ENCODE results near the gene DIAPH3. TPM values are rescaled to one million over a fixed set of nuclear protein-coding genes. Genes with fewer than 3 reads are reported as not detected.

DIAPH3 gene
- total and polyA plus RNA-seq, 2 donors (not counting 1 experiment from before 2014, with no cell fraction given): 0.03 to 0.10 TPM

- Histone ChIP-seq H2AFZ (ENCODE audit: insufficient read depth, low read depth, low read length, poor library complexity, severe bottlenecking) (no peak overlapping the region), H3K9me3 (ENCODE audit: control extremely low read depth in 1 of 3, control insufficient read depth in 2 of 3, insufficient read depth in 1 of 3, low read length in 2 of 3) (peaks cover 0 to 5% (median 4%) of the 10 kb centered on the region in 3 donors), H3K4me1 (ENCODE audit: control insufficient read depth in 2 of 2, insufficient read depth in 2 of 2, low read length in 2 of 2) (no peaks in the 10 kb centered on the region), H4K20me1 (ENCODE audit: control insufficient read depth, insufficient read depth, low read length, poor library complexity, severe bottlenecking) (no peaks in the 10 kb centered on the region), H3K4me3 (ENCODE audit: control extremely low read depth in 1 of 5, extremely low read depth in 1 of 5, insufficient read depth in 1 of 5, low read depth in 2 of 5, low read length in 4 of 5) (no peak overlapping the region), H3K27me3 (replicated peaks in 1 of 4; ENCODE audit: control extremely low read depth in 1 of 4, control insufficient read depth in 3 of 4, insufficient read depth in 4 of 4, low read length in 3 of 4) (no peaks in the 10 kb centered on the region), H3K79me2 (ENCODE audit: control insufficient read depth, insufficient read depth, low read length) (no peaks in the 10 kb centered on the region), H3K27ac (ENCODE audit: low read length in 2 of 2) (no peak overlapping the region), H3K4me2 (replicated peaks; ENCODE audit: low read depth, low read length, poor library complexity, severe bottlenecking) (no peak overlapping the region), H3K9ac (ENCODE audit: low read length) (no peak overlapping the region), H3K36me3 (replicated peaks in 1 of 2; ENCODE audit: control extremely low read depth in 1 of 2, control insufficient read depth in 1 of 2, extremely low read depth in 1 of 2, insufficient read depth in 2 of 2, low read length in 1 of 2) (no peaks in the 10 kb centered on the region)
- no peaks in the 10 kb centered on the region for H3K27me3 Mint-ChIP-seq
- no peak overlapping the region for H3K27ac Mint-ChIP-seq
- H3K4me1 Mint-ChIP-seq: no peaks in the 10 kb centered on the region
- no CpG with 5 or more reads among the region's 1 CpG for WGBS (ENCODE audit: insufficient coverage)
- ATAC-seq (ENCODE audit: low read depth) (no peak), DNase-seq (no peak)
- H3K4me3 Mint-ChIP-seq: no peak overlapping the region
- intact Hi-C loops (cut with micrococcal nuclease): no loop called here
- POLR2A ChIA-PET: no interaction called here
- TF ChIP-seq CTCF (IDR thresholded peaks at IDR 0.05) (no peak), EZH2 (IDR thresholded peaks at IDR 0.05; ENCODE audit: borderline replicate concordance, insufficient read depth, low read depth, low read length, poor library complexity, severe bottlenecking) (no peak)
- peaks cover 10% of the 10 kb centered on the region for H3K9me3 Mint-ChIP-seq (ENCODE audit: insufficient read depth)
- CTCF ChIA-PET: no interaction called here
Observed at GRCh38 chr13:59924256-59924655, 239.5 kb downstream of the DIAPH3 start.

- Histone ChIP-seq H4K20me1 (ENCODE audit: control insufficient read depth, insufficient read depth, low read length, poor library complexity, severe bottlenecking) (no peaks in the 10 kb centered on the region), H3K36me3 (replicated peaks in 1 of 2; ENCODE audit: control extremely low read depth in 1 of 2, control insufficient read depth in 1 of 2, extremely low read depth in 1 of 2, insufficient read depth in 2 of 2, low read length in 1 of 2) (no peaks in the 10 kb centered on the region), H3K27ac (ENCODE audit: low read length in 2 of 2) (no peak overlapping the region), H3K4me2 (replicated peaks; ENCODE audit: low read depth, low read length, poor library complexity, severe bottlenecking) (no peak overlapping the region), H3K9me3 (ENCODE audit: control extremely low read depth in 1 of 3, control insufficient read depth in 2 of 3, insufficient read depth in 1 of 3, low read length in 2 of 3) (no peaks in the 10 kb centered on the region), H3K4me3 (ENCODE audit: control extremely low read depth in 1 of 5, extremely low read depth in 1 of 5, insufficient read depth in 1 of 5, low read depth in 2 of 5, low read length in 4 of 5) (no peak overlapping the region), H3K79me2 (ENCODE audit: control insufficient read depth, insufficient read depth, low read length) (no peaks in the 10 kb centered on the region), H2AFZ (ENCODE audit: insufficient read depth, low read depth, low read length, poor library complexity, severe bottlenecking) (no peak overlapping the region), H3K4me1 (ENCODE audit: control insufficient read depth in 2 of 2, insufficient read depth in 2 of 2, low read length in 2 of 2) (no peaks in the 10 kb centered on the region), H3K27me3 (replicated peaks in 1 of 4; ENCODE audit: control extremely low read depth in 1 of 4, control insufficient read depth in 3 of 4, insufficient read depth in 4 of 4, low read length in 3 of 4) (no peaks in the 10 kb centered on the region), H3K9ac (ENCODE audit: low read length) (no peak overlapping the region)
- POLR2A ChIA-PET: no interaction called here
- Mint-ChIP-seq H3K27me3 (no peaks in the 10 kb centered on the region), H3K4me3 (no peak overlapping the region), H3K27ac (no peak overlapping the region), H3K4me1 (no peaks in the 10 kb centered on the region), H3K9me3 (ENCODE audit: insufficient read depth) (no peaks in the 10 kb centered on the region)
- ATAC-seq (ENCODE audit: low read depth) (no peak), DNase-seq (no peak)
- no CpG with 5 or more reads among the region's 3 CpGs for WGBS (ENCODE audit: insufficient coverage)
- CTCF ChIA-PET: no interaction called here
- TF ChIP-seq EZH2 (IDR thresholded peaks at IDR 0.05; ENCODE audit: borderline replicate concordance, insufficient read depth, low read depth, low read length, poor library complexity, severe bottlenecking) (no peak), CTCF (IDR thresholded peaks at IDR 0.05) (no peak)
- intact Hi-C loops (cut with micrococcal nuclease): no loop called here
Observed at GRCh38 chr13:59915252-59915651, 248.5 kb downstream of the DIAPH3 start.
